Activated CD4-positive, alpha-beta T cell treated with anti-CD3 and anti-CD28 coated beads, Interleukin-2, amount 50 U/mL, for 48 hours (primary cell): Measurements from ENCODE around the gene METTL23.

Experiments
- DNase-seq, 2 experiments: peaks; one replicate each; pipeline ENCODE4 v3.0.0-alpha.2; 2020

METTL23 gene

DNA sequence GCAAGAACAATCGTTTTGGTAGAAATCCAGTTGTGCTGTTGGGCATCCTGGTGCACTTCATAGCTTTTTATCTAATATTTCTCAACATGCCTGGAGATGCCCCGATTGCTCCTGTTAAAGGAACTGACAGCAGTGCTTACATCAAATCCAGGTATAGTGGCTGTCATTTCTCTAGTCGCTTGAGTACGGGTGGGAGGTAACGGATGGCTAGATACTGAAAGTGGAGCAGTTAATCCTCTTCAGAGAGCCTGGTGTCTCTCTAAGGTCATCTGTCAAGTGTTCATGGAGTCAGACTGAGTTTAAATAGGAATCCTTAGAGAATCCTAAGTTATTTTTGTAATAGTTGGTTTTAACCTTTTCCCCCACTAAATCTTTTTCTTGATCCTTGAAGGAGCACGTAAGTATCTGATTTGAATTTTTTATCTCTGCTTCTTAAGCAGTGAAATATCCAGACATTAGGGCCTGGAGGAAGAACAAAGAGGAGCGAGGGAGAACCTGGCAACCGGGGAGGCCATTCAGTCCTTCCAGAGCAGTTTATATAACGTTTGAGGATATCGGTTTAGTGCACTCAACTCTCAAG lies 48.5 kb downstream of the METTL23 start:
- no peak for DNase-seq

DNA sequence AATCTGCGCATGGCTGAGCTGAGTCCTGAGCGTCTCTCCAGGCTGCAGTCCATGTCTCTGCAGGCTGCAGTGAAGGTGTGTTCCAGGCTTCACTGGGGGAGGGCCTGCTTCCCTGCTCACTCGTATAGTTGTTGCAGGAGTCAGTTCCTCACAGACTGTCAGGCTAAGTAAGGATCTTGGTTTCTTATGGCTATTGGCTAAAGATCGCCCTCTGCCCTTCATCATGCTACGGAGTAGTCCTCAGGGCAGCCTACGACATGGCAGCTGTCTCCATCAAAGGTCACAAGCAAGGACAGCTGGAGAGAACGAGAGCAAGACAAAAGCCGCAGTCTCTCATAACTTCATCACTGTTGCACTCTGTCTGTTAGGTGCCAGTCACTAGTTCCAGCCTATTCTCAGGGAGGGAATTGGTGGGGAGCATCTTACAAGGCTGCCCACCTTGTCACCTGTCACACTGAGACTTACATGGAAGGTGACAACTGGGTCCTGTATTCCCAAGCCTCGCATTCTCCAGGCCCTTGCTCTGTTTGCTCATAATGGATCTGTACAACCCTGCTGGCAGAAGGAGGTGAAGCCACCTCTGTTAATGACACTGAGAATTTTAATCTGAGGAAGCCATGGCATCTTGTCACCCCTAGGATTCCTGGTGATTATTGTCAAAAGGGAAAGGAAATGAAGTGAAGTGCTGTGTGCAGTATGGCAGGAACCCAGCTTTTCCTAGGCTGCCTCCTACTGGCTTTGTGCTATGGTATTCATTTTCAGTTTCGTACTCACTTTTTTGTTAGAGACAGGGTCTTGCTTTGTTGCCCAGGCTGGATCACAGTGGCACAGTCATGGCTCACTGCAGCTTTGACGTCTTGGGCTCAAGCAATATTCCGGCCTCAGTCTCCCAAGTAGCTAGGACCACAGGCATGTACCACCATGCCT lies 54.7 kb downstream of the METTL23 start:
- DNase-seq: no peak

DNA sequence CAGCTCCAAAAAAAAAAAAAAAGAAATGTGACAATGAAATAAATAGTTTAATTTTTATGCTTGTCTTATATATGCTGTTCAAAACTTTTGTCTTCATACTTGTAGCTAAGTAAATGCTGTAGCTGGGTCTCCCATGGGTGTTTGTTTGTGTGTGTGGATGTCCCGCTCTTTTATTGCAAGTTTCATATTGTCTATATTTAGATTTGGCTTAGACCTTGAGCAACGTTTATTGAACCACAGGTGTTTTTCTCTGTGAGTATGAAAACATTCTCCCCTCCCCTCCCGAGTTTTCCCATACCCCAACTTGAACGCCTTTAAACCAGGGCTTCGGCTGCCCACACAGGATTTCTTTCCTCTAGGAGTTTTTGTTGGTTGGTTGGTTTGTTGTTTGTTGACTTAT lies 56.5 kb downstream of the METTL23 start:
- DNase-seq: no peak
